Measurements from ENCODE around the gene RHCG. TPM values are rescaled to one million over a fixed set of nuclear protein-coding genes. Genes with fewer than 3 reads are reported as not detected.

RHCG gene
- total RNA-seq, 2 donors from 2014 or later: not detected

DNA sequence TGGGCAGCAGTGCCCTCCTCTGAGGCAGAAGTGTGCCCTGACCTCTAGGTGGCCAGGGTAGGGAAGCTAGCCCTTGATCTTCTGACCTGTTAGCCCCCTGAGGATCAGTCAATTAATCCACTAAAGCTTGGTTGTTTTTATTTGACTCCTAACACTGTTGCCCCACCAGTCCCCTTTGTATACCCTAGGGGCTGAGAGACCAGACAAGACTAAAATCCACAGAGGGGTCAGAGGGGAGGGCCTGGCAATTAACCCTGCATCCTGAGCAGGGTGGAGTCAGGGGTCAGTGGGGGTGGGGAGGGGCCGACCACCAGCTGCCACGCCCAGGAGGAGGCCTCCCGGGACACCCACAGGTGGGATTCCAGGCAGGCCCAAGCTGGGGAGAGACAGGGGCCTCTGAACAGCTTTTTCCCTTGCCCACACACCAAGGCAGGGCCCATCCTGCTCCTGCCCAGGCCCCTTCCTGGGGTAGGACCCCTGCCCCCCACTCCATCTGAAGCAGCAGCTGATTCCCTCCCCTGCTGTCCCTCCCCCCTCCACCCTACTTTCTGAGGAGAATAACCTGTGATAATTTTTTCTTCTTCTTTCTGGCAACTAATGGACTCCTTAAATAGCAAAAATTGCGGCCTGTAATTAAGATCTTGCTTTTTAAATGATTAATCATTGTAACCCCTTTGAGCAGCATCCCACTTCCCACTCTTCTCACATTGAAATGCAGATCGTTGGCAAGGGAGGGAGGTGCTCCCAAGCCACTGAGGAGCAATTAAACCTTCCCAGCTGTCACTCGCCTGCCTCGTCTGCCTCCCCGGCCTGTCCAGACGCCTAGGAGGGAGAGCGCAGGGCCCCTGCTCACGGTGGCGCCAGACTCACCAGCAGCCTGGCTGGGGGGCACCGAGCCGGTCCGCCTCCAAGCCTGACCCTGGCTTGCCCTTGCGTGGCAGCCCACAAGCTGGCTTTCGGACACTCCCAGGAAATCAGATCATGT is 51.9 kb downstream of the RHCG start:
- no peak for DNase-seq (ENCODE audit: low spot score)
- Histone ChIP-seq H3K27ac (no peak overlapping the region), H3K36me3 (no peaks in the 10 kb centered on the region), H3K4me3 (no peak overlapping the region), H3K4me1 (ENCODE audit: control insufficient read depth in 1 of 2, low read depth in 2 of 2) (no peaks in the 10 kb centered on the region), H3K9me3 (no peaks in the 10 kb centered on the region), H3K27me3 (replicated peaks; ENCODE audit: insufficient read depth) (no peaks in the 10 kb centered on the region)
- no peak for TF ChIP-seq CTCF (IDR thresholded peaks at IDR 0.05)
- ATAC-seq (ENCODE audit: insufficient number of reproducible peaks, low FRiP score, low read depth): no peak

- DNase-seq (ENCODE audit: low spot score) (no peak), ATAC-seq (ENCODE audit: insufficient number of reproducible peaks, low FRiP score, low read depth) (no peak)
- no peaks in the 10 kb centered on the region for H3K27me3 ChIP-seq (replicated peaks; ENCODE audit: insufficient read depth)
- no peaks in the 10 kb centered on the region for H3K36me3 ChIP-seq
- H3K4me1 ChIP-seq (ENCODE audit: control insufficient read depth in 1 of 2, low read depth in 2 of 2): no peaks in the 10 kb centered on the region
- H3K4me3 ChIP-seq: no peak overlapping the region
- H3K27ac ChIP-seq: no peak overlapping the region
- no peaks in the 10 kb centered on the region for H3K9me3 ChIP-seq
- no peak for TF ChIP-seq CTCF (IDR thresholded peaks at IDR 0.05)
Observed at GRCh38 chr15:89443581-89443980, 52.8 kb downstream of the RHCG start.

- ATAC-seq (ENCODE audit: insufficient number of reproducible peaks, low FRiP score, low read depth) (no peak), DNase-seq (ENCODE audit: low spot score) (no peak)
- Histone ChIP-seq H3K27me3 (replicated peaks; ENCODE audit: insufficient read depth) (no peaks in the 10 kb centered on the region), H3K9me3 (no peaks in the 10 kb centered on the region), H3K4me3 (no peak overlapping the region), H3K27ac (no peak overlapping the region), H3K4me1 (ENCODE audit: control insufficient read depth in 1 of 2, low read depth in 2 of 2) (no peaks in the 10 kb centered on the region), H3K36me3 (no peaks in the 10 kb centered on the region)
- no peak for TF ChIP-seq CTCF (IDR thresholded peaks at IDR 0.05)
Observed at GRCh38 chr15:89442671-89443307, 53.6 kb downstream of the RHCG start.

DNA sequence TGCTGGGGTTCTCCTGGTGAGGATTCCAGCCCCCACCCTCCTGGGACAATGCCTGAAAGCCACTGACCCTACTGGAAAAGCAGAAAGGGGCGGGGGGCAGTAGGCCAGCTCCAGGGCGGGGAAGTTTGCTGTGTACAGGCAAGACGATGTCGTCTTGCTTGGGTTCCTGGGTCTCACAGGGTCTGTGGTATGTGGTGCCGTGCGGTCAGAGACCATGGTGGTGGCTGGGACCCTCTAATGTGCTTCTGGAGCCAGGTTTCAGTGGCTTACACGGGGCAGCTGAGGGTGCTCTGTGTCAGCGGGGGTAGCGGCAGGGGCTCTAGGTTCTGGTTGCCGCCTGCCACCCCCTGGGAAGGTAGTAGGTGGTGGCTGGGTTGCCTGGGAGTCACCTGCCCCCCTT is 54.2 kb downstream of the RHCG start:
- no peak for TF ChIP-seq CTCF (IDR thresholded peaks at IDR 0.05)
- no peak overlapping the region for H3K27ac ChIP-seq
- no peaks in the 10 kb centered on the region for H3K9me3 ChIP-seq
- ATAC-seq (ENCODE audit: insufficient number of reproducible peaks, low FRiP score, low read depth): no peak
- H3K4me3 ChIP-seq: no peak overlapping the region
- no peaks in the 10 kb centered on the region for H3K4me1 ChIP-seq (ENCODE audit: control insufficient read depth in 1 of 2, low read depth in 2 of 2)
- DNase-seq (ENCODE audit: low spot score): no peak
- no peaks in the 10 kb centered on the region for H3K36me3 ChIP-seq
- no peaks in the 10 kb centered on the region for H3K27me3 ChIP-seq (replicated peaks; ENCODE audit: insufficient read depth)

GRCh38 chr15:89441295-89441812 is 55.0 kb downstream of the RHCG start:
- Histone ChIP-seq H3K27ac (no peak overlapping the region), H3K27me3 (replicated peaks; ENCODE audit: insufficient read depth) (no peaks in the 10 kb centered on the region), H3K9me3 (no peaks in the 10 kb centered on the region), H3K4me1 (ENCODE audit: control insufficient read depth in 1 of 2, low read depth in 2 of 2) (no peaks in the 10 kb centered on the region), H3K36me3 (no peaks in the 10 kb centered on the region), H3K4me3 (no peak overlapping the region)
- DNase-seq (ENCODE audit: low spot score) (no peak), ATAC-seq (ENCODE audit: insufficient number of reproducible peaks, low FRiP score, low read depth) (no peak)
- TF ChIP-seq CTCF (IDR thresholded peaks at IDR 0.05): no peak
